PC-3 (cell line): ENCODE data around the gene TACC2. TPM values are rescaled to one million over a fixed set of nuclear protein-coding genes. Genes with fewer than 3 reads are reported as not detected.

Experiments
- ATAC-seq: fragments of 200-7000 bp; cut with Tn5 transposase; 2 replicates; pipeline ENCODE4 v1.9.1; 2020; ENCODE audit warnings: mild to moderate bottlenecking, moderate library complexity
- BruUV-seq: library from RNA; stranded (reverse); fragments of 400-500 nt; replicated peaks from 2 replicates; lab custom pipeline; 2021; lab: Mats Ljungman, UMichigan
- CTCF ChIA-PET: fragments of 300-600 bp; sonication (Branson Sonifier 250); formaldehyde crosslinking; loops from one replicate; lab custom pipeline; 2022; ENCODE audit warnings: antibody characterized with exemption; lab: Charles Lee
- POLR2A ChIA-PET: fragments of 300-600 bp; sonication (Branson Sonifier 250); formaldehyde crosslinking; loops from one replicate; lab custom pipeline; 2022; ENCODE audit warnings: antibody characterized with exemption; ENCODE audit not compliant: unreplicated experiment; lab: Charles Lee
- DNase-seq: peaks from one replicate; pipeline ENCODE4 v3.0.0-alpha.2; 2015
- H2AFZ ChIP-seq: fragments of 300-600 bp; sonication (generic); 2 replicates; pipeline ENCODE4 v1.6.0; 2016; ENCODE audit warnings: antibody characterized with exemption, low read length
- H3F3A ChIP-seq: fragments of 300-600 bp; sonication (generic); one replicate; pipeline ENCODE4 v1.6.0; 2017; ENCODE audit warnings: antibody characterized with exemption, low read length, control low read depth, mild to moderate bottlenecking; ENCODE audit not compliant: unreplicated experiment
- H3K27ac ChIP-seq: fragments of 300-600 bp; sonication (generic); 2 replicates; pipeline ENCODE4 v1.5.1; 2016; ENCODE audit warnings: mild to moderate bottlenecking, low read length
- H3K27me3 ChIP-seq: fragments of 300-600 bp; sonication (generic); 2 replicates; pipeline ENCODE4 v1.6.1; 2016; ENCODE audit warnings: low read length, mixed read lengths
- H3K36me3 ChIP-seq: fragments of 300-600 bp; sonication (generic); 2 replicates; pipeline ENCODE4 v1.6.1; 2016; ENCODE audit warnings: low read depth, mixed run types, low read length, mixed read lengths
- H3K4me1 ChIP-seq: fragments of 300-600 bp; sonication (generic); 2 replicates; pipeline ENCODE4 v1.5.1; 2016; ENCODE audit warnings: low read length; ENCODE audit not compliant: insufficient read depth
- H3K4me2 ChIP-seq: fragments of 300-600 bp; sonication (generic); 2 replicates; pipeline ENCODE4 v1.6.0; 2016; ENCODE audit warnings: low read length
- H3K4me3 ChIP-seq: fragments of 300-600 bp; sonication (generic); 2 replicates; pipeline ENCODE4 v1.5.1; 2016; ENCODE audit warnings: mild to moderate bottlenecking, low read length, mixed read lengths
- H3K79me2 ChIP-seq: fragments of 300-600 bp; sonication (generic); 2 replicates; pipeline ENCODE4 v1.6.1; 2017; ENCODE audit warnings: low read length, mixed read lengths
- H3K9ac ChIP-seq: fragments of 300-600 bp; sonication (generic); 2 replicates; pipeline ENCODE4 v1.6.0; 2016; ENCODE audit warnings: mild to moderate bottlenecking, low read length
- H3K9me2 ChIP-seq: fragments of 300-600 bp; sonication (generic); replicated peaks from 2 replicates; pipeline ENCODE4 v1.6.1; 2016; ENCODE audit warnings: mixed run types, low read length, mixed read lengths
- H3K9me3 ChIP-seq: fragments of 300-600 bp; sonication (generic); 2 replicates; pipeline ENCODE4 v1.6.1; 2016; ENCODE audit warnings: low read length, mixed read lengths
- H4K20me1 ChIP-seq: fragments of 300-600 bp; sonication (generic); 2 replicates; pipeline ENCODE4 v1.6.1; 2016; ENCODE audit warnings: low read length, mixed read lengths
- EZH2 ChIP-seq: fragments of 300-600 bp; sonication (generic); IDR thresholded peaks from one replicate; pipeline ENCODE4 v1.6.1; 2017; ENCODE audit warnings: antibody characterized with exemption, mild to moderate bottlenecking, low read length; ENCODE audit not compliant: unreplicated experiment
- EZH2phosphoT487 ChIP-seq: fragments of 300-600 bp; sonication (generic); IDR thresholded peaks from 2 replicates; pipeline ENCODE4 v1.6.1; 2018; ENCODE audit warnings: mild to moderate bottlenecking, antibody characterized with exemption, low read length, borderline replicate concordance
- intact Hi-C: fragments of 100-400 bp; cut with micrococcal nuclease; formaldehyde crosslinking; loops from 2 replicates; pipeline ENCODE4 v1.9.0; 2023
- total RNA-seq: library from RNA; depleted of rRNA; stranded (reverse); fragments of >200 nt; gene quantifications from 2 replicates; pipeline ENCODE4 v1.2.3, GENCODE V29; 2014
- TF ChIP-seq, protein P1 (sequence below): fragments of 300-600 bp; sonication (generic); conservative IDR thresholded peaks from 2 replicates; pipeline ENCODE4 v1.5.1; 2017; ENCODE audit warnings: antibody characterized with exemption, low read depth, mild to moderate bottlenecking, low read length

Gene TACC2
- total RNA-seq, 1 experiment from 2014 or later: 31.7 TPM

DNA sequence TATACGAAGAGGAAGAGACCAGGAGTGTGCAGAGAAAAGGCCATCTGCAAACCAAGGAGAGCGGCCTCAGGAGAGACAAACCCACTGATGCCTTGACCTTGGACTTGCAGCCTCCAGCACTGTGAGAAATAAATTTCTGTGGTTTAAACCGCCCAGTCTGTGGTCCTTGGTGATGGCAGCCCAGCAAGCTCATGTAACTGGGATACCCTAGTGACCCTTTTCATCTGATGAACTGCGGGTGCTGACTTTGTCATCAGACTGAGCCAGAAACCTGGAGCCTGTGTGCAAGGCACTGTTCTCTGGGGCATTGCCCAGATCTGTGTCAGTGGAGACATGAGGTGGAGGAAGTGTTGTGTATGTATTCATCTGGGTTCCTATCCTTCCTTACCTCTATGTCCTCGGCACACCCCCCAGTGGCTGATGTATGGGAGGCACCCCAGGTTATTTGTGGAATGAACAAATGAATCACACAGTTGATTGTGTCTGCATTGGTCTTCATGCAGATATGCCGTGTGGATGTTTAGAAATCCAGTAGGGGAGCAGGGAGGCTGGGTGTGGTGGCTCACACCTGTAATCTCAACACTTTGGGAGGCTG lies 217.6 kb downstream of the TACC2 start:
- Histone ChIP-seq H4K20me1 (no peaks in the 10 kb centered on the region), H3K4me2 (no peak overlapping the region), H3K9me2 (no peaks in the 10 kb centered on the region), H3K27me3 (no peaks in the 10 kb centered on the region), H3K36me3 (0 out of 2 replicates have a peak, but pooled peaks cover 3% of the 10 kb centered on the region), H3K27ac (no peak overlapping the region), H3K9me3 (no peaks in the 10 kb centered on the region), H3K4me1 (no peaks in the 10 kb centered on the region), H3K79me2 (no peaks in the 10 kb centered on the region), H3F3A (no peaks in the 10 kb centered on the region), H3K9ac (no peak overlapping the region), H2AFZ (no peak overlapping the region), H3K4me3 (no peak overlapping the region)
- TF ChIP-seq, protein P1, sequence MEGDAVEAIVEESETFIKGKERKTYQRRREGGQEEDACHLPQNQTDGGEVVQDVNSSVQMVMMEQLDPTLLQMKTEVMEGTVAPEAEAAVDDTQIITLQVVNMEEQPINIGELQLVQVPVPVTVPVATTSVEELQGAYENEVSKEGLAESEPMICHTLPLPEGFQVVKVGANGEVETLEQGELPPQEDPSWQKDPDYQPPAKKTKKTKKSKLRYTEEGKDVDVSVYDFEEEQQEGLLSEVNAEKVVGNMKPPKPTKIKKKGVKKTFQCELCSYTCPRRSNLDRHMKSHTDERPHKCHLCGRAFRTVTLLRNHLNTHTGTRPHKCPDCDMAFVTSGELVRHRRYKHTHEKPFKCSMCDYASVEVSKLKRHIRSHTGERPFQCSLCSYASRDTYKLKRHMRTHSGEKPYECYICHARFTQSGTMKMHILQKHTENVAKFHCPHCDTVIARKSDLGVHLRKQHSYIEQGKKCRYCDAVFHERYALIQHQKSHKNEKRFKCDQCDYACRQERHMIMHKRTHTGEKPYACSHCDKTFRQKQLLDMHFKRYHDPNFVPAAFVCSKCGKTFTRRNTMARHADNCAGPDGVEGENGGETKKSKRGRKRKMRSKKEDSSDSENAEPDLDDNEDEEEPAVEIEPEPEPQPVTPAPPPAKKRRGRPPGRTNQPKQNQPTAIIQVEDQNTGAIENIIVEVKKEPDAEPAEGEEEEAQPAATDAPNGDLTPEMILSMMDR: no peak
- no peak for TF ChIP-seq EZH2
- TF ChIP-seq EZH2phosphoT487: no peak
- intact Hi-C loops: no loop called here
- CTCF ChIA-PET: no interaction called here
- ATAC-seq (peak; percentile 33; the same call in 1 of the 2 replicates), DNase-seq (no peak)
- BruUV-seq: no TSS peak
- POLR2A ChIA-PET: no interaction called here

DNA sequence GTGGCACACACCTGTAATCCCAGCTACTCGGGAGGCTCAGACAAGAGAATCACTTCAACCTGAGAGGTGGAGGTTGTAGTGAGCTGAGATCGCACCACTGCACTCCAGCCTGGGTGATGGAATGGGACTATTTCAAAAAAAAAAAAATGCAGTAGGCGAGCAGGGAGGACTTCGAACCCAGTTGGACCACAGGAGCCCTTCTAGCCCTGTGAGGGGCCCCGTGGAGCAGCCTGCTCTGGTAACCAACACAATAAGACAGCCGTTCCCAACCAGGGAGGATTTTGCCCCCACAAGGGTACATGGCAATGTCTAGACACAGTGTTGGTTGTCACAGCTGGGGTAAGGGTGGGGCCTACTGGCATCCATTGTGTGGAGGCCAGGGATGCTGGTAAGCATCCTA lies 218.2 kb downstream of the TACC2 start:
- CTCF ChIA-PET: no interaction called here
- Histone ChIP-seq H3K79me2 (no peaks in the 10 kb centered on the region), H3K36me3 (0 out of 2 replicates have a peak, but pooled peaks cover 3% of the 10 kb centered on the region), H3K4me2 (no peak overlapping the region), H3K27me3 (no peaks in the 10 kb centered on the region), H2AFZ (no peak overlapping the region), H3K9me2 (no peaks in the 10 kb centered on the region), H3K4me1 (no peaks in the 10 kb centered on the region), H3K9ac (no peak overlapping the region), H3F3A (no peaks in the 10 kb centered on the region), H3K27ac (no peak overlapping the region), H3K4me3 (no peak overlapping the region), H3K9me3 (no peaks in the 10 kb centered on the region), H4K20me1 (no peaks in the 10 kb centered on the region)
- POLR2A ChIA-PET: no interaction called here
- BruUV-seq: no TSS peak
- intact Hi-C loops: no loop called here
- TF ChIP-seq EZH2phosphoT487 (no peak), EZH2 (no peak)
- TF ChIP-seq, protein P1: no peak
- no peak for DNase-seq
- no peak for ATAC-seq

DNA sequence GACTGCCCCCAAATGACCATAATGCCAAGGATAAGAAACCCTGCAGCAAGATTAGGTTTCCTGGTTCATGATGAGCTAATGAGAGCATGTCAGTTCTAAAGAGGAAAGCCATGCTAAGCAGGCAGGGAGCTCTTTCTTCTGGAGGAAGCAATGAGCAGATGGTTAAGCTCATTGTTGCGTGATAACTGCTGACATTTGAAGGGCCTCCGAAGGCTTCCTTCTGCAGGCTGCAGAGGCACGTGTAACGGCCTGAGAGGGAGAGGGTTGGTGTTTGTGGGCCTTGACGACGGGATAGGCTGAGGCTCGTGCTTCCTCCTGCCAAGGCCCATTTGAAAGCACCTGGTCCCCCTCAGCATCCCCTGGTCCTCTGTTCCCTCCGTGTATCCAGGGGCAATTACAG lies 218.6 kb downstream of the TACC2 start:
- no TSS peak for BruUV-seq
- POLR2A ChIA-PET: no interaction called here

More for the DNA sequence above, 218.6 kb downstream of the TACC2 start:
- ATAC-seq (no peak), DNase-seq (no peak)
- intact Hi-C loops: no loop called here
- H3K9me2 ChIP-seq: no peaks in the 10 kb centered on the region
- H3K9me3 ChIP-seq: no peaks in the 10 kb centered on the region
- H3K9ac ChIP-seq: no peak overlapping the region
- H3K4me2 ChIP-seq: no peak overlapping the region
- TF ChIP-seq EZH2phosphoT487 (no peak), EZH2 (no peak)
- TF ChIP-seq, protein P1: no peak
- H3K79me2 ChIP-seq: no peaks in the 10 kb centered on the region
- CTCF ChIA-PET: no interaction called here
- no peaks in the 10 kb centered on the region for H3K4me1 ChIP-seq
- H3K36me3 ChIP-seq: peaks cover 3% of the 10 kb centered on the region; the same call in 1 of the 2 replicates
- H2AFZ ChIP-seq: no peak overlapping the region
- H3K27ac ChIP-seq: no peak overlapping the region
- no peaks in the 10 kb centered on the region for H3F3A ChIP-seq
- H3K27me3 ChIP-seq: no peaks in the 10 kb centered on the region
- no peaks in the 10 kb centered on the region for H4K20me1 ChIP-seq
- H3K4me3 ChIP-seq: no peak overlapping the region
